ENCODE results near the gene SRL.

The SRL gene

GRCh38 chr16:4260360-4260759 is 18.5 kb upstream of the SRL start:
- H3K4me3 ChIP-seq (ENCODE audit: low read depth, low read length): no peak overlapping the region
- TF ChIP-seq CTCF (IDR thresholded peaks at IDR 0.05; ENCODE audit: low read depth, low read length): no peak

- no peak for TF ChIP-seq CTCF (IDR thresholded peaks at IDR 0.05; ENCODE audit: low read depth, low read length)
- no peak overlapping the region for H3K4me3 ChIP-seq (ENCODE audit: low read depth, low read length)
Observed at GRCh38 chr16:4257646-4258556, 16.0 kb upstream of the SRL start.

- no peak for TF ChIP-seq CTCF (IDR thresholded peaks at IDR 0.05; ENCODE audit: low read depth, low read length)
- H3K4me3 ChIP-seq (ENCODE audit: low read depth, low read length): peak overlapping the region; percentile 59
Observed at GRCh38 chr16:4253394-4254150, 11.7 kb upstream of the SRL start.

GRCh38 chr16:4253012-4253393 is 11.1 kb upstream of the SRL start:
- H3K4me3 ChIP-seq (ENCODE audit: low read depth, low read length): peak overlapping the region; percentile 59

- no peak overlapping the region for H3K4me3 ChIP-seq (ENCODE audit: low read depth, low read length)
- no peak for TF ChIP-seq CTCF (IDR thresholded peaks at IDR 0.05; ENCODE audit: low read depth, low read length)
Observed at GRCh38 chr16:4249530-4250308, 7.8 kb upstream of the SRL start.

- no peak overlapping the region for H3K4me3 ChIP-seq (ENCODE audit: low read depth, low read length)
- no peak for TF ChIP-seq CTCF (IDR thresholded peaks at IDR 0.05; ENCODE audit: low read depth, low read length)
Observed at GRCh38 chr16:4247460-4247784, 5.5 kb upstream of the SRL start.

GRCh38 chr16:4246777-4247459 is 5.0 kb upstream of the SRL start:
- no peak for TF ChIP-seq CTCF (IDR thresholded peaks at IDR 0.05; ENCODE audit: low read depth, low read length)

More at GRCh38 chr16:4246777-4247459, 5.0 kb upstream of the SRL start:
- no peak overlapping the region for H3K4me3 ChIP-seq (ENCODE audit: low read depth, low read length)
